ENCODE results near the gene LRRC53.

The LRRC53 gene

GRCh38 chr1:74512170-74512915 lies at the start of gene LRRC53:
Gene LRRC53 (minus strand): TSS chr1:74512611. CDS start chr1:74483349, 29,262 bp downstream.
- TF ChIP-seq POLR2A (IDR thresholded peaks at IDR 0.05; ENCODE audit: extremely low read depth, insufficient read length) (no peak), CTCF (IDR thresholded peaks at IDR 0.05; ENCODE audit: low read depth, low read length) (no peak), MYC (IDR thresholded peaks at IDR 0.05; ENCODE audit: low read depth, low read length) (no peak), MAX (IDR thresholded peaks at IDR 0.05; ENCODE audit: low read depth, low read length) (no peak)
- no peak within 1 kb of the TSS for H3K4me3 ChIP-seq (ENCODE audit: low read depth, low read length)
- DNase-seq (ENCODE audit: low read depth): no peak

- no peak for TF ChIP-seq CTCF (IDR thresholded peaks at IDR 0.05; ENCODE audit: low read depth, low read length)
- TF ChIP-seq MAX (IDR thresholded peaks at IDR 0.05; ENCODE audit: low read depth, low read length): no peak
- TF ChIP-seq POLR2A (IDR thresholded peaks at IDR 0.05; ENCODE audit: extremely low read depth, insufficient read length): no peak
- TF ChIP-seq MYC (IDR thresholded peaks at IDR 0.05; ENCODE audit: low read depth, low read length): no peak
- no peak for DNase-seq (ENCODE audit: low read depth)
- H3K4me3 ChIP-seq (ENCODE audit: low read depth, low read length): no peak overlapping the region
Measured at GRCh38 chr1:74549932-74550331, 37.5 kb upstream of the LRRC53 start.

GRCh38 chr1:74548961-74549750 lies 36.7 kb upstream of the LRRC53 start:
- TF ChIP-seq MAX (IDR thresholded peaks at IDR 0.05; ENCODE audit: low read depth, low read length): no peak
- TF ChIP-seq POLR2A (IDR thresholded peaks at IDR 0.05; ENCODE audit: extremely low read depth, insufficient read length): no peak
- TF ChIP-seq MYC (IDR thresholded peaks at IDR 0.05; ENCODE audit: low read depth, low read length): no peak
- no peak for TF ChIP-seq CTCF (IDR thresholded peaks at IDR 0.05; ENCODE audit: low read depth, low read length)

GRCh38 chr1:74545821-74546220 lies 33.4 kb upstream of the LRRC53 start:
- no peak overlapping the region for H3K4me3 ChIP-seq (ENCODE audit: low read depth, low read length)
- DNase-seq (ENCODE audit: low read depth): no peak
- TF ChIP-seq CTCF (IDR thresholded peaks at IDR 0.05; ENCODE audit: low read depth, low read length) (no peak), MAX (IDR thresholded peaks at IDR 0.05; ENCODE audit: low read depth, low read length) (no peak), POLR2A (IDR thresholded peaks at IDR 0.05; ENCODE audit: extremely low read depth, insufficient read length) (no peak), MYC (IDR thresholded peaks at IDR 0.05; ENCODE audit: low read depth, low read length) (no peak)

More at GRCh38 chr1:74548961-74549750, 36.7 kb upstream of the LRRC53 start:
- no peak overlapping the region for H3K4me3 ChIP-seq (ENCODE audit: low read depth, low read length)
- DNase-seq (ENCODE audit: low read depth): no peak

GRCh38 chr1:74534241-74534640 lies 21.8 kb upstream of the LRRC53 start:
- no peak overlapping the region for H3K4me3 ChIP-seq (ENCODE audit: low read depth, low read length)
- TF ChIP-seq POLR2A (IDR thresholded peaks at IDR 0.05; ENCODE audit: extremely low read depth, insufficient read length): no peak
- DNase-seq (ENCODE audit: low read depth): no peak

- H3K4me3 ChIP-seq (ENCODE audit: low read depth, low read length): no peak overlapping the region
- no peak for TF ChIP-seq POLR2A (IDR thresholded peaks at IDR 0.05; ENCODE audit: extremely low read depth, insufficient read length)
- TF ChIP-seq MYC (IDR thresholded peaks at IDR 0.05; ENCODE audit: low read depth, low read length): no peak
- TF ChIP-seq CTCF (IDR thresholded peaks at IDR 0.05; ENCODE audit: low read depth, low read length): no peak
- no peak for TF ChIP-seq MAX (IDR thresholded peaks at IDR 0.05; ENCODE audit: low read depth, low read length)
- no peak for DNase-seq (ENCODE audit: low read depth)
Measured at GRCh38 chr1:74531796-74532195, 19.4 kb upstream of the LRRC53 start.

All from NB4 (cell line).